B cell (primary cell): Measurements from ENCODE around the gene SLC24A4. TPM values are rescaled to one million over a fixed set of nuclear protein-coding genes. Genes with fewer than 3 reads are reported as not detected.

Source experiments
- ATAC-seq: fragments of 200-7000 bp; cut with Tn5 transposase; one replicate; pipeline ENCODE4 v1.10.0; 2021; ENCODE audit warnings: low read depth, mild to moderate bottlenecking, moderate number of reproducible peaks, moderate library complexity
- CTCF ChIA-PET: fragments of 350-600 bp; sonication (Branson Sonifier 250); formaldehyde crosslinking; loops from one replicate; lab custom pipeline; 2021; ENCODE audit warnings: antibody characterized with exemption, inconsistent platforms; lab: Charles Lee
- POLR2A ChIA-PET: fragments of 350-600 bp; sonication (Branson Sonifier 250); formaldehyde crosslinking; loops from one replicate; lab custom pipeline; 2021; ENCODE audit warnings: antibody characterized with exemption; lab: Charles Lee
- DNase-seq: peaks from one replicate; pipeline ENCODE4 v3.0.0; 2013
- H2AFZ ChIP-seq: 2 replicates; pipeline ENCODE4 v1.6.1; 2012; ENCODE audit warnings: mild to moderate bottlenecking, low read depth, low read length; ENCODE audit not compliant: insufficient read depth, poor library complexity, severe bottlenecking
- H3K27ac ChIP-seq, 2 donors: 1 replicate in 1 of 2; 2 replicates in 1 of 2; pipeline ENCODE4 v1.5.1; 2012 to 2013; ENCODE audit warnings: low read length in 2 of 2, mild to moderate bottlenecking in 2 of 2, moderate library complexity in 1 of 2
- H3K27me3 ChIP-seq, 4 experiments: fragments of 200-600 bp in 1 of 4; sonication (generic) in 1 of 4; replicated peaks in 1 of 4; 1 replicate in 2 of 4; 2 replicates in 2 of 4; pipeline versions ENCODE4 v1.6.1 to v1.7.0; 2013 to 2016; ENCODE audit warnings: low read length in 3 of 4, mild to moderate bottlenecking in 2 of 4, mixed read lengths in 1 of 4, moderate library complexity in 1 of 4; ENCODE audit not compliant: insufficient read depth in 4 of 4, control insufficient read depth in 3 of 4; ENCODE audit errors: control extremely low read depth in 1 of 4
- H3K36me3 ChIP-seq, 2 experiments: replicated peaks in 1 of 2; 1 replicate in 1 of 2; 2 replicates in 1 of 2; pipeline versions ENCODE4 v1.6.1 to v1.7.1; 2013; ENCODE audit warnings: low read length in 1 of 2; ENCODE audit not compliant: insufficient read depth in 2 of 2, control insufficient read depth in 1 of 2; ENCODE audit errors: control extremely low read depth in 1 of 2, extremely low read depth in 1 of 2
- H3K4me1 ChIP-seq, 2 donors: fragments of 200-600 bp in 1 of 2; sonication (generic) in 1 of 2; 1 replicate in 1 of 2; 2 replicates in 1 of 2; pipeline versions ENCODE4 v1.5.1 to v1.6.1; 2013 to 2017; ENCODE audit warnings: low read length in 2 of 2; ENCODE audit not compliant: control insufficient read depth in 2 of 2, insufficient read depth in 2 of 2
- H3K4me2 ChIP-seq: replicated peaks from 2 replicates; pipeline ENCODE3; 2012; ENCODE audit warnings: mild to moderate bottlenecking, low read depth, low read length; ENCODE audit not compliant: poor library complexity, severe bottlenecking
- H3K4me3 ChIP-seq, 5 experiments: fragments of 200-600 bp in 1 of 5; sonication (generic) in 1 of 5; 1 replicate in 3 of 5; 2 replicates in 2 of 5; pipeline versions ENCODE4 v1.5.1 to v1.7.0; 2011 to 2016; ENCODE audit warnings: low read length in 4 of 5, mild to moderate bottlenecking in 4 of 5, low read depth in 2 of 5, control low read depth in 1 of 5, moderate library complexity in 1 of 5; ENCODE audit not compliant: insufficient read depth in 1 of 5; ENCODE audit errors: control extremely low read depth in 1 of 5, extremely low read depth in 1 of 5
- H3K79me2 ChIP-seq: fragments of 200-600 bp; sonication (generic); one replicate; pipeline ENCODE4 v1.6.0; 2016; ENCODE audit warnings: low read length; ENCODE audit not compliant: control insufficient read depth, insufficient read depth
- H3K9ac ChIP-seq: fragments of 200-600 bp; sonication (generic); 2 replicates; pipeline ENCODE4 v1.6.1; 2017; ENCODE audit warnings: mild to moderate bottlenecking, low read length, moderate library complexity
- H3K9me3 ChIP-seq, 3 donors: one replicate each; pipeline versions ENCODE4 v1.6.1 to v1.7.1; 2013; ENCODE audit warnings: low read length in 2 of 3; ENCODE audit not compliant: control insufficient read depth in 2 of 3, insufficient read depth in 1 of 3; ENCODE audit errors: control extremely low read depth in 1 of 3
- H4K20me1 ChIP-seq: 2 replicates; pipeline ENCODE4 v1.6.0; 2012; ENCODE audit warnings: mild to moderate bottlenecking, low read length; ENCODE audit not compliant: insufficient read depth, control insufficient read depth, poor library complexity, severe bottlenecking
- H3K27ac Mint-ChIP-seq: one replicate; pipeline ENCODE4 v1.8.0; 2021; ENCODE audit warnings: mixed read lengths
- H3K27me3 Mint-ChIP-seq: one replicate; pipeline ENCODE4 v1.8.0; 2021; ENCODE audit warnings: mixed read lengths
- H3K4me1 Mint-ChIP-seq: one replicate; pipeline ENCODE4 v1.8.0; 2021; ENCODE audit warnings: mixed read lengths
- H3K4me3 Mint-ChIP-seq: one replicate; pipeline ENCODE4 v1.8.0; 2021; ENCODE audit warnings: mixed read lengths
- H3K9me3 Mint-ChIP-seq: one replicate; pipeline ENCODE4 v1.8.0; 2022; ENCODE audit warnings: mixed read lengths; ENCODE audit not compliant: insufficient read depth
- CTCF ChIP-seq: fragments of 200-600 bp; IDR thresholded peaks from one replicate; pipeline ENCODE4 v1.8.0; 2022; ENCODE audit warnings: antibody characterized with exemption, mild to moderate bottlenecking
- EZH2 ChIP-seq: IDR thresholded peaks from 2 replicates; pipeline ENCODE4 v1.6.1; 2012; ENCODE audit warnings: borderline replicate concordance, low read depth, mild to moderate bottlenecking, moderate library complexity, low read length; ENCODE audit not compliant: insufficient read depth, poor library complexity, severe bottlenecking
- WGBS: methylation state at CpG from one replicate; pipeline ENCODE4 v1.1.5; 2013; ENCODE audit warnings: missing lambda C conversion rate; ENCODE audit not compliant: insufficient coverage; 5-methylcytosine and 5-hydroxymethylcytosine counted together
- intact Hi-C: fragments of 100-400 bp; cut with micrococcal nuclease; formaldehyde crosslinking; loops from one replicate; pipeline ENCODE4 v1.10.0; 2022
- polyA plus RNA-seq: library from polyadenylated mRNA; depleted of rRNA; stranded (reverse); fragments of >200 nt; gene quantifications from 2 replicates; pipeline ENCODE4 v1.2.3, GENCODE V29; 2012
- total RNA-seq, 2 donors: library from RNA; stranded (reverse); fragments of 120-200 nt in 1 of 2; gene quantifications; 1 replicate in 1 of 2; 2 replicates in 1 of 2; pipeline versions ENCODE4 v1.2.3 to v1.2.4, GENCODE V29; 2013 to 2022

The SLC24A4 gene
- total and polyA plus RNA-seq, 2 donors (not counting 1 experiment from before 2014, with no cell fraction given) = 0.19 TPM; not detected in 1

DNA sequence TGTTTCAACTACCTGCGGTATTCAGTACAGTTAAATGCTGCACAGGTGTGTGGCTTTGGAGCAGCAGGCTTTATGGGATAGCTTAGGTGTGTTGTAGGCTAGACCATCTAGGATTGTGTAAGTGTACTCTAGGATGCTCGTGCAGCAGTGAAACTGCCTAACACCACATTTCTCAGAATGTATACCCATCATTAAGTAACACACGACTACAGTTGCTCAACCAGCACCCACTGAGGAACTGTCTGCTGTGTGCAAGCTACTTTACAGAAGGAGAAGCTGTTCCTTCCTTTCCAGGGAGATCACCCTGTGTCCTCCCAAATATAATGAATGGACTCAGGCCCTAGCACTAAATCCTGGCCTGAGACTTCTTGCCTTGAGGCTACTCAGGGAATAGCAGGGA lies 94.8 kb downstream of the SLC24A4 start:
- ATAC-seq (no peak), DNase-seq (no peak)
- H3K4me1 ChIP-seq = peaks cover 0 to 8% of the 10 kb centered on the region in 2 donors
- POLR2A ChIA-PET = no interaction called here
- H3K36me3 ChIP-seq = no peaks in the 10 kb centered on the region
- intact Hi-C loops = no loop called here
- H3K27ac ChIP-seq = no peak overlapping the region
- H3K4me3 ChIP-seq = no peak overlapping the region
- Mint-ChIP-seq H3K4me3 (no peak overlapping the region), H3K27ac (no peak overlapping the region), H3K27me3 (peaks cover 15% of the 10 kb centered on the region), H3K4me1 (peaks cover 10% of the 10 kb centered on the region), H3K9me3 (no peaks in the 10 kb centered on the region)
- H3K79me2 ChIP-seq = no peaks in the 10 kb centered on the region
- no peak overlapping the region for H3K9ac ChIP-seq
- TF ChIP-seq EZH2 (no peak), CTCF (no peak)
- CTCF ChIA-PET = no interaction called here
- H3K9me3 ChIP-seq = peaks cover 0 to 14% (median 0%) of the 10 kb centered on the region in 3 donors
- no peak overlapping the region for H3K4me2 ChIP-seq
- no peak overlapping the region for H2AFZ ChIP-seq
- no peaks in the 10 kb centered on the region for H4K20me1 ChIP-seq
- WGBS = 83% methylated on average over 1 of the region's 3 CpGs
- peaks cover 0 to 5% (median 0%) of the 10 kb centered on the region in 4 experiments for H3K27me3 ChIP-seq

GRCh38 chr14:92421751-92422150 lies 98.8 kb downstream of the SLC24A4 start:
- TF ChIP-seq CTCF = no peak
- TF ChIP-seq EZH2 = no peak
- H3K27ac Mint-ChIP-seq = no peak overlapping the region
- Histone ChIP-seq H3K27me3 (no peaks in the 10 kb centered on the region), H3K4me3 (no peak overlapping the region), H3K9ac (no peak overlapping the region), H3K36me3 (no peaks in the 10 kb centered on the region), H3K79me2 (no peaks in the 10 kb centered on the region), H3K4me1 (peaks cover 5 to 8% of the 10 kb centered on the region in 2 donors), H3K27ac (no peak overlapping the region), H3K4me2 (no peak overlapping the region), H4K20me1 (no peaks in the 10 kb centered on the region), H3K9me3 (peaks cover 0 to 14% (median 0%) of the 10 kb centered on the region in 3 donors), H2AFZ (no peak overlapping the region)
- intact Hi-C loops = no loop called here
- DNase-seq (no peak), ATAC-seq (no peak)
- no peaks in the 10 kb centered on the region for H3K9me3 Mint-ChIP-seq
- no peak overlapping the region for H3K4me3 Mint-ChIP-seq
- peaks cover 10% of the 10 kb centered on the region for H3K27me3 Mint-ChIP-seq
- ChIA-PET CTCF (no interaction called here), POLR2A (no interaction called here)
- WGBS = 83% methylated on average over 2 of the region's 6 CpGs
- peaks cover 9% of the 10 kb centered on the region for H3K4me1 Mint-ChIP-seq
